GM12878 (cell line): ENCODE data around the gene ACE. TPM values are rescaled to one million over a fixed set of nuclear protein-coding genes. Genes with fewer than 3 reads are reported as not detected.

Source experiments
- ATAC-seq: fragments of 200-7000 bp; cut with Tn5 transposase; 3 replicates; pipeline ENCODE4 v1.9.1; 2020; ENCODE audit warnings: mild to moderate bottlenecking, moderate library complexity
- BruUV-seq: library from RNA; stranded (reverse); fragments of 400-500 nt; replicated peaks from 2 replicates; lab custom pipeline; 2021; lab: Mats Ljungman, UMichigan
- CTCF ChIA-PET: fragments of 300-600 bp; sonication (Branson Sonifier 250); formaldehyde crosslinking; extraction: SDS; loops from one replicate; lab custom pipeline; 2021; ENCODE audit warnings: inconsistent platforms; lab: Yijun Ruan, JAX
- POLR2A ChIA-PET: fragments of 350-600 bp; formaldehyde crosslinking; extraction: SDS; loops from one replicate; lab custom pipeline; 2021; ENCODE audit warnings: inconsistent platforms; lab: Charles Lee
- RAD21 ChIA-PET: fragments of 300-600 bp; sonication (Branson Sonifier 250); formaldehyde crosslinking; loops from one replicate; lab custom pipeline; 2023; ENCODE audit warnings: antibody characterized with exemption; ENCODE audit not compliant: unreplicated experiment; lab: Charles Lee
- SMC1A ChIA-PET: fragments of 300-600 bp; sonication (Branson Sonifier 250); formaldehyde crosslinking; loops from one replicate; lab custom pipeline; 2023; ENCODE audit not compliant: unreplicated experiment, uncharacterized antibody; lab: Charles Lee
- DNase-seq: peaks from one replicate; pipeline ENCODE4 v3.0.0-alpha.2; 2011; ENCODE audit warnings: low read depth, low spot score
- FAIRE-seq: peaks from 3 replicates; lab custom pipeline; 2011; peaks lifted over from hg19 to GRCh38; lab: Jason Lieb, UNC
- H2AFZ ChIP-seq: 2 replicates; pipeline ENCODE4 v1.6.0; 2011; ENCODE audit warnings: low read depth, low read length, control low read depth; ENCODE audit not compliant: control insufficient read depth
- H3K27ac ChIP-seq: 2 replicates; pipeline ENCODE4 v1.5.1; 2011; ENCODE audit warnings: control low read depth; ENCODE audit not compliant: control insufficient read depth, insufficient read depth
- H3K27me3 ChIP-seq, 2 experiments: replicated peaks in 1 of 2; 2 replicates each; pipeline versions ENCODE4 v1.6.0 to v1.6.1; 2011; ENCODE audit warnings: low read length in 1 of 2; ENCODE audit not compliant: control insufficient read depth in 2 of 2, insufficient read depth in 2 of 2
- H3K36me3 ChIP-seq, 2 experiments: 2 replicates each; pipeline ENCODE4 v1.5.1; 2011; ENCODE audit warnings: low read length in 1 of 2; ENCODE audit not compliant: control insufficient read depth in 2 of 2, insufficient read depth in 2 of 2
- H3K4me1 ChIP-seq: 2 replicates; pipeline ENCODE4 v1.6.1; 2011; ENCODE audit warnings: mild to moderate bottlenecking, low read length, moderate library complexity, mixed read lengths; ENCODE audit not compliant: control insufficient read depth, insufficient read depth
- H3K4me2 ChIP-seq: 2 replicates; pipeline ENCODE4 v1.6.0; 2011; ENCODE audit warnings: control low read depth; ENCODE audit not compliant: control insufficient read depth, insufficient read depth
- H3K4me3 ChIP-seq: fragments of 200-600 bp; sonication (generic); 2 replicates; pipeline ENCODE4 v1.5.1; 2016
- H3K79me2 ChIP-seq: 2 replicates; pipeline ENCODE4 v1.6.0; 2011; ENCODE audit warnings: low read length; ENCODE audit not compliant: control insufficient read depth, insufficient read depth
- H3K9ac ChIP-seq: 2 replicates; pipeline ENCODE4 v1.8.0; 2011; ENCODE audit warnings: low read length, control low read depth, mixed read lengths; ENCODE audit not compliant: control insufficient read depth, insufficient read depth
- H3K9me3 ChIP-seq: replicated peaks from 3 replicates; pipeline ENCODE4 v1.5.1; 2011; ENCODE audit warnings: mild to moderate bottlenecking, low read length; ENCODE audit not compliant: control insufficient read depth, insufficient read depth
- H4K20me1 ChIP-seq: 2 replicates; pipeline ENCODE4 v1.6.0; 2011; ENCODE audit not compliant: control insufficient read depth, insufficient read depth
- EGR1 ChIP-seq, 2 experiments: IDR thresholded peaks; 1 replicate in 1 of 2; 2 replicates in 1 of 2; pipeline ENCODE4 v1.6.1; 2011 to 2012; ENCODE audit warnings: low read depth in 2 of 2, low read length in 2 of 2, borderline replicate concordance in 1 of 2, mild to moderate bottlenecking in 1 of 2, moderate library complexity in 1 of 2
- GATAD2B ChIP-seq: fragments of 450-650 bp; conservative IDR thresholded peaks from 2 replicates; pipeline ENCODE4 v1.6.1; 2017; ENCODE audit warnings: low read depth, mild to moderate bottlenecking, moderate library complexity
- MAX ChIP-seq: IDR thresholded peaks from 2 replicates; pipeline ENCODE4 v1.6.1; 2012; ENCODE audit warnings: low read depth, low read length, improper control_type of control experiment
- RBBP5 ChIP-seq: fragments of 200-600 bp; sonication (generic); conservative IDR thresholded peaks from 2 replicates; pipeline ENCODE4 v1.6.1; 2016
- RELA ChIP-seq: fragments of 450-650 bp; IDR thresholded peaks from 2 replicates; pipeline ENCODE4 v1.8.0; 2014; ENCODE audit warnings: borderline replicate concordance; ENCODE audit not compliant: partially characterized antibody
- RUNX3 ChIP-seq: IDR thresholded peaks from 2 replicates; pipeline ENCODE4 v1.6.1; 2012; ENCODE audit warnings: low read length, inconsistent platforms
- TCF12 ChIP-seq: IDR thresholded peaks from 2 replicates; pipeline ENCODE4 v1.6.1; 2011; ENCODE audit warnings: low read depth, mild to moderate bottlenecking, low read length
- YY1 ChIP-seq: IDR thresholded peaks from 2 replicates; pipeline ENCODE4 v1.6.1; 2011; ENCODE audit warnings: low read depth, mild to moderate bottlenecking, low read length
- ZBED1 ChIP-seq: IDR thresholded peaks from 2 replicates; pipeline ENCODE4 v1.6.1; 2016; ENCODE audit warnings: borderline replicate concordance
- WGBS: methylation state at CpG from one replicate; pipeline ENCODE4 v1.1.6; 2016; ENCODE audit warnings: low lambda C conversion rate; ENCODE audit not compliant: insufficient replicate concordance, insufficient coverage; ENCODE audit errors: missing lambda C conversion rate; 5-methylcytosine and 5-hydroxymethylcytosine counted together
- in situ Hi-C: fragments of 300-500 bp; cut with MboI; formaldehyde crosslinking; loops from 9 replicates; pipeline ENCODE4 v1.14.3; 2018; ENCODE audit warnings: mixed read lengths
- intact Hi-C: fragments of 100-400 bp; cut with micrococcal nuclease; formaldehyde crosslinking; loops from one replicate; pipeline ENCODE4 v1.14.2; 2022; ENCODE audit not compliant: unreplicated experiment
- polyA plus RNA-seq, 11 experiments: library from polyadenylated mRNA; depleted of rRNA in 4 of 11; unstranded in 6 of 11; stranded (reverse) in 5 of 11; fragments of >200 nt; fragmentation: Nextera tagmentation in 4 of 11; fragmentation: Illumina TruSeq in 1 of 11; extraction: Ambion mirVana in 4 of 11; extraction: Trizol in 1 of 11; gene quantifications; 1 replicate in 1 of 11; 2 replicates in 10 of 11; pipeline versions ENCODE4 v1.2.1 to v1.2.3, GENCODE V29; 2011 to 2016; ENCODE audit warnings: inconsistent platforms in 2 of 11, missing spikeins in 2 of 11, low read depth in 1 of 11
- total RNA-seq, 4 experiments: library from RNA; depleted of rRNA in 3 of 4; stranded (reverse); fragments of >200 nt in 3 of 4; fragmentation: Illumina TruSeq in 1 of 4; extraction: Trizol in 1 of 4; gene quantifications; 2 replicates each; pipeline versions ENCODE4 v1.2.1 to v1.2.3, GENCODE V29; 2013 to 2021

Gene ACE
- total and polyA plus RNA-seq, 10 of the 15 experiments (the other 5 are each of a cell fraction or from before 2014, with no cell fraction given) = 0.46 TPM; not detected in 9

DNA sequence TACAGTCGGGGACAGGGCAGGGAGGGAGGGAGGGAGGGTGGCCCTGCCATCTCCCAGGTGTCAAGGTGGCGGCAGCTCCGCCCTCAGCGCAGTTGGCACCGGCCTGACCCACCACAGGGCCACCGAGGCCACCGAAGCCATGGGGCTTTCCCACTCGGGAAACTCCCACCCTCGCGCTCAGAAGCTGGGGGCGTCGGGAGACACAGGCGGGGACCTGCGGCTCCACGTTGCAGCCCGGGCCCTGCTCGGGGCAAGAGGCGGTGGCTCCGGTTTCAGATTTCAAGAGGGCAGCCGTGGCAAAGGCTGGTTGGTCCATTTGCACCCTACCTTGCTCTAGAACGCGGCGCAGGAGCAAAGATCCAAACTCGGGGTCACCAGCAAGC lies 31.3 kb upstream of the ACE start:
- no TSS peak for BruUV-seq
- H2AFZ ChIP-seq = peak overlapping the region; percentile 90
- peaks cover 14% of the 10 kb centered on the region for H3K4me1 ChIP-seq
- no peak overlapping the region for H3K27ac ChIP-seq
- DNase-seq = no peak
- peak overlapping the region; percentile 80; the same call in 1 of the 2 replicates for H3K4me3 ChIP-seq
- no peaks in the 10 kb centered on the region for H3K36me3 ChIP-seq
- WGBS = under 1% methylated on average over 21 of the region's 24 CpGs
- H3K9ac ChIP-seq = peak overlapping the region; percentile 38; the same call in 1 of the 2 replicates
- TF ChIP-seq GATAD2B (peak; percentile 7; the same call in 1 of the 2 replicates), ZBED1 (no peak), RUNX3 (peak; percentile 35; the same call in 1 of the 2 replicates), MAX (no peak), RBBP5 (no peak), EGR1 (IDR thresholded peaks at IDR 0.05; ENCODE audit: borderline replicate concordance in 1 of 2, low read depth in 2 of 2, low read length in 2 of 2) (peak in 1 of 2 experiments; percentile 54; a peak in 1 of 3 replicates), YY1 (0 out of 2 replicates have a peak, but pooled peaks have one; percentile 9), TCF12 (0 out of 2 replicates have a peak, but pooled peaks have one; percentile 36), RELA (peak; percentile 88)
- TF ChIP-seq, all 136 proteins: peak for 6
- CTCF ChIA-PET = interaction anchor here (0.9 to 7.7 kb wide), 6 partner anchors 10 to 167 kb away, joined by 3 to 43 read pairs (median 8); no protein-coding TSS in a partner anchor
- POLR2A ChIA-PET = interaction anchor here (0.6 to 2.0 kb wide), 2 partner anchors 106 to 373 kb away, joined by 4 to 7 read pairs; partner anchors contain the start of gene DCAF7
- SMC1A ChIA-PET = interaction anchor here (0.8 to 4.2 kb wide), 4 partner anchors 20 to 167 kb away, joined by 3 to 14 read pairs (median 4); no protein-coding TSS in a partner anchor
- in situ Hi-C loops (loop anchor here (25.0 kb wide), 1 partner anchor 392 kb away; the partner anchor contains the start of genes FTSJ3, PSMC5 and SMARCD2), intact Hi-C loops (no loop called here)
- no peak for FAIRE-seq
- Histone ChIP-seq H3K9me3 (no peaks in the 10 kb centered on the region), H3K79me2 (no peaks in the 10 kb centered on the region), H3K4me2 (peak overlapping the region; percentile 95), H4K20me1 (no peaks in the 10 kb centered on the region), H3K27me3 (no peaks in the 10 kb centered on the region)
- RAD21 ChIA-PET = interaction anchor here (2.4 kb wide), 1 partner anchor 20 kb away, joined by 7 read pairs; no protein-coding TSS in a partner anchor
- ATAC-seq = peak; percentile 66
